ENCODE data around the gene NFIC.

NFIC gene

GRCh38 chr19:3408996-3409345 is 42.6 kb downstream of the NFIC start:
- H3K27me3 ChIP-seq (replicated peaks; ENCODE audit: control insufficient read depth, insufficient read depth, low read length) = no peaks in the 10 kb centered on the region
- no peak overlapping the region for H3K4me3 ChIP-seq (replicated peaks; ENCODE audit: low read depth, low read length)
- DNase-seq (ENCODE audit: extremely low read depth, insufficient read length) = no peak
- TF ChIP-seq, protein P1, sequence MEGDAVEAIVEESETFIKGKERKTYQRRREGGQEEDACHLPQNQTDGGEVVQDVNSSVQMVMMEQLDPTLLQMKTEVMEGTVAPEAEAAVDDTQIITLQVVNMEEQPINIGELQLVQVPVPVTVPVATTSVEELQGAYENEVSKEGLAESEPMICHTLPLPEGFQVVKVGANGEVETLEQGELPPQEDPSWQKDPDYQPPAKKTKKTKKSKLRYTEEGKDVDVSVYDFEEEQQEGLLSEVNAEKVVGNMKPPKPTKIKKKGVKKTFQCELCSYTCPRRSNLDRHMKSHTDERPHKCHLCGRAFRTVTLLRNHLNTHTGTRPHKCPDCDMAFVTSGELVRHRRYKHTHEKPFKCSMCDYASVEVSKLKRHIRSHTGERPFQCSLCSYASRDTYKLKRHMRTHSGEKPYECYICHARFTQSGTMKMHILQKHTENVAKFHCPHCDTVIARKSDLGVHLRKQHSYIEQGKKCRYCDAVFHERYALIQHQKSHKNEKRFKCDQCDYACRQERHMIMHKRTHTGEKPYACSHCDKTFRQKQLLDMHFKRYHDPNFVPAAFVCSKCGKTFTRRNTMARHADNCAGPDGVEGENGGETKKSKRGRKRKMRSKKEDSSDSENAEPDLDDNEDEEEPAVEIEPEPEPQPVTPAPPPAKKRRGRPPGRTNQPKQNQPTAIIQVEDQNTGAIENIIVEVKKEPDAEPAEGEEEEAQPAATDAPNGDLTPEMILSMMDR (IDR thresholded peaks at IDR 0.05; ENCODE audit: insufficient read depth, low read length, poor library complexity, severe bottlenecking) = no peak
- peaks cover 1% of the 10 kb centered on the region for H3K36me3 ChIP-seq (ENCODE audit: control insufficient read depth, insufficient read depth, low read length)

DNA sequence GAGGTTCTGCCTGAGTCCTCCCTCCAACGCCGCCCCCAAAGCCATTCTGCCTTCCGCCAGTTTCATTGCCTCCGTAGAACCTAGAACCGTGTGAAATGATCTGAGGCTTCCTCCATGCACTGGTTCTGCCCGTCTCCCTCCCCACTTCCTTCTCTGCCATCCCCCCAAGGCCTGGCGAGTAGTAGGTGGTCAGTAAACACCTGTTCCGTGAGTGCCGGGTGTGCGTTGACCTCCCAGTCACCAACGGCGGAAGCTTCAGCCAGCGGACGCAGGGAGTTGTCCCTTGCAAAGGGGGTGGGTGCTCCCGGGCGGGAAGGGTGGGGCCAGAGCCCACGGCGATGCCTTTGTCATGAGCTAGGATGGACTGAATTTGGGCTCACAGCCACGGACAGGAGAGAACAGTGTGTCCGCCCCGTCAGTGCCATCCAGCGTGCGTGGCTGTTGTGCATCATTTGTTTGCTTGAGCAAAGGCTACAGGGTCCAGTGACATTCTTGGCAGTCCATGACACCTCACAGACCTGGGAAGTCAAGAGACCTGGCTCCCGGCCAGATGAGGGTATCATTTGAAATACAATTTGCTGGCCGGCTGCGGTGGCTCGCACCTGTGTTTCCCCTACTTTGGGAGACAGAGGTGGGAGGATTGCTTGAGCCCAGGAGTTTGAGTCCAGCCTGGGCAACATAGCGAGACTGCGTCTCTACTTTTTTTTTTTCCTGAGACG is 43.1 kb downstream of the NFIC start:
- TF ChIP-seq, protein P1 (IDR thresholded peaks at IDR 0.05; ENCODE audit: insufficient read depth, low read length, poor library complexity, severe bottlenecking) = no peak
- Histone ChIP-seq H3K27me3 (replicated peaks; ENCODE audit: control insufficient read depth, insufficient read depth, low read length) (no peaks in the 10 kb centered on the region), H3K4me3 (replicated peaks; ENCODE audit: low read depth, low read length) (no peak overlapping the region), H3K36me3 (ENCODE audit: control insufficient read depth, insufficient read depth, low read length) (peaks cover 1% of the 10 kb centered on the region)
- DNase-seq (ENCODE audit: extremely low read depth, insufficient read length) = no peak

DNA sequence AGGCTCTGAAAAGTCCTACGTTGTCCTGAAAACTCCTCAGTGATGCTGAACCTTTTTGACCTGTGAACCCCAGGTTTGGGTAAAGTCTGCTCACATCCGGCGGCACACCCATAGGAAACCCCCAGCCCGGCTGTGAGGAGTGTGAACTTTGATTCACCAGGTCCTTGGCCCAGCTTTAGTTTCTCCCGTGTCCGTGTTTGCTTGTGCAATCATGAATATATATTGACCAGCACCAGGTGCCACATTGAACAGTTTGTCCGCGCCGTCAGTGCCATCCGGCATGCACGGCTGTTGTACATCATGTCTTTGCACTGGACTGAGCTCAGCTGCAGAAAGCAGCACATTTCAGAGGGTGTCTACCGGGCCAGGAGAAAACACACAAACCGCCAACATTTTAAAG is 45.3 kb downstream of the NFIC start:
- TF ChIP-seq, protein P1 (IDR thresholded peaks at IDR 0.05; ENCODE audit: insufficient read depth, low read length, poor library complexity, severe bottlenecking) = no peak
- peaks cover 1% of the 10 kb centered on the region for H3K36me3 ChIP-seq (ENCODE audit: control insufficient read depth, insufficient read depth, low read length)
- H3K27me3 ChIP-seq (replicated peaks; ENCODE audit: control insufficient read depth, insufficient read depth, low read length) = no peaks in the 10 kb centered on the region
- no peak overlapping the region for H3K4me3 ChIP-seq (replicated peaks; ENCODE audit: low read depth, low read length)
- DNase-seq (ENCODE audit: extremely low read depth, insufficient read length) = no peak

- DNase-seq (ENCODE audit: extremely low read depth, insufficient read length) = no peak
- TF ChIP-seq, protein P1 (IDR thresholded peaks at IDR 0.05; ENCODE audit: insufficient read depth, low read length, poor library complexity, severe bottlenecking) = no peak
- H3K36me3 ChIP-seq (ENCODE audit: control insufficient read depth, insufficient read depth, low read length) = peaks cover 1% of the 10 kb centered on the region
- no peaks in the 10 kb centered on the region for H3K27me3 ChIP-seq (replicated peaks; ENCODE audit: control insufficient read depth, insufficient read depth, low read length)
- H3K4me3 ChIP-seq (replicated peaks; ENCODE audit: low read depth, low read length) = no peak overlapping the region
Measured at GRCh38 chr19:3412066-3412465, 45.7 kb downstream of the NFIC start.

GRCh38 chr19:3413796-3414327 is 47.5 kb downstream of the NFIC start:
- TF ChIP-seq, protein P1 (IDR thresholded peaks at IDR 0.05; ENCODE audit: insufficient read depth, low read length, poor library complexity, severe bottlenecking) = no peak
- Histone ChIP-seq H3K36me3 (ENCODE audit: control insufficient read depth, insufficient read depth, low read length) (peaks cover 1% of the 10 kb centered on the region), H3K4me3 (replicated peaks; ENCODE audit: low read depth, low read length) (no peak overlapping the region), H3K27me3 (replicated peaks; ENCODE audit: control insufficient read depth, insufficient read depth, low read length) (no peaks in the 10 kb centered on the region)
- no peak for DNase-seq (ENCODE audit: extremely low read depth, insufficient read length)
